ENCODE measurements around the gene BTBD19.

Gene BTBD19

DNA sequence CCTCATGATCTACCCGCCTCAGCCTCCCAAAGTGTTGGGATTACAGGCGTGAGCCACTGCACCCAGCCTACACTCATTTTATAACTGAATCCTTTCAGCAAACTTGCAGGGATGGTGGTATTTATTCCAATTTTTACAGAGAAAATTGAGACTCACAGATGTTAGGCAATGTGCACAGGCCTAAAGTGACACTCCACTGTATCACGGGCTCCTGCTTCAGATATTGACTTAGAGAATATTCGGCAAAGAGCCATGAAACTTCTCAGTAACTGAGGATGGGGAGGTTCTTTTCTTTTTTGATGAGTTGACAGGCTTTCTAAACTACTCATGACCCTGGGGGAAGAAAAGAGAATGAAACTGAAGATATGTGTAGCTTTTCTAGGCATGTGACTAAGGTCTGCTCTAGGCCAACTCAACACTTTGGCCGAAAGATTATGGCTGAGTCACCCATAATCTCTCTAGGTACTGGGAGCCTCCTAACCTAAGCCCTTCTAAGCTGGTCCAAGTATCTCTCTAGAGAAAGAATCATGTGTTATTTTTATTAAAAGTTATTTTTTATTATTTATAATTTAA lies 54.6 kb downstream of the BTBD19 start:
- DNase-seq, result no peak
